NCI-H345 (cell line): ENCODE measurements around the gene WDR38.

Source experiments
- DNase-seq: peaks from one replicate; lab custom pipeline; 2025; lab: John Stamatoyannopoulos, UW

Gene WDR38

GRCh38 chr9:124882231-124882630 is 29.0 kb downstream of the WDR38 start:
- DNase-seq: no peak

DNA sequence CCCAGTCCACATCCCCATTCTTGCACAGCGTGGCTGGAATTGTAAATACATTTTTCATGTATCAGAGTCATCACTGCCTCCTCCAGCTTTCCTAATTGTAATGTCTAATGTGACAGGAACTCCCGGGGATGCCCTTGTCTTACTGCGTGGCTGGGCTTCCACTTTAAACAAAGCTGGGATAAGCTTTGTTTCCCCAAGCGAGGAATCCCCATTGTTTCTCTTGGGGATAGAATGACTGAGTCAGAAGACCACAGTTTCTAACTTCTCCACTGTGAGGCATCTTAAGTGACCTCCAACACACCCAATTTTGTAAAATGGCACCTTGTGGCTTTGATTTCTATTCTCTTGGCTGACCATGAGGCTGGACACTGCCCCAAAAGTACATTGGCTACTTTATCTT is 31.1 kb downstream of the WDR38 start:
- DNase-seq: no peak

- no peak for DNase-seq
These were observed 32.3 kb downstream of the WDR38 start for GRCh38 chr9:124885551-124885950.

DNA sequence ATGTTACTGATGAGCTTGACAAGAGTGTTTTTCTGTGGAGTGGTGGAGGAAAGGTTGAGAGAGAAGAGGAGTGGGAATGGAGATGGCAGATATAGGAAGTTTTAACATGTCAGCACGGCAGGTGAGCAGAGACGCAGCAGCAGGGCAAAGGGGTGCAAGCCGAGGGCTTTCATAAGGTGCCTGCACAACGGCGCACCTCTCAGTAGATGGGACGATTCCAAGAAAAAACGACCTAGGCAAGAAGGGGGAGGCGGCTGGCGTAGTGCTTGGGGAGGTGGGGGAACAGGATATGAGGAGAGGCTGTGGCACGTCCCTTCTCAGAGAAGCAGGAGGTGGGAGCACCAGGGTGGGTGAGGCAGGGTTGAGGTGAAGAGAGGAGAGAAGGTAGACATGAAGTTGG is 33.2 kb downstream of the WDR38 start:
- no peak for DNase-seq

DNA sequence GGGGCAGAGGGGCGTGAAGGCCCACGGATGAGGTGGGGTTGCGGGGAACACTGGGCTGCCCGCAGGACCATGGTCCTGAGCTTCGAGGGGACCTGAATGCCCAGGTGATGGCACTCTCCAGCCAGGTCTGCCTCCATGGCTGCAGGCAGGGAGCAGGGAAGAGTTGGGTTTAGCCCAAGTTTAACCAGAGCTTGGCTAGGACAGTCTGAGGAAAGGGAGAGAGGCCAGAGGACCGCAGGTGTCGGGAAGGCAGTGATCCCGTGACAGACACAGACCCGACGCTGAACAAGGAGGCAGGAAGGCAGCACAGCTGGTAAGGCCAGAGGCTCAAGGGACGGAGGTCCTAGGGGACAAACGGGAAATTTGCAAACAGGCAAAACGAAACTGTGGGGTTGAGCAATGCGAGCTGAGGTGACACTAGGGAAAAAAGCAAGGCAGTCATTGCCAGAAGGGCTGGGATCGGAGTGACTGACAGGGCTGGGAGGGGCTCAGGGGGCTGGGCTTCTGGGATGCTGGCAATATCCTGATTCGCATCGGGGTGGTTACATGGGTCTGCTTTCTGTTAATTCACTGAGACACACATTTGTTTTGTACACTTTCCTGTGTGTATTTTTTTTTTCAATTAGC is 33.7 kb downstream of the WDR38 start:
- DNase-seq: no peak

- DNase-seq: no peak
These were observed 34.6 kb downstream of the WDR38 start for GRCh38 chr9:124887832-124888231.

DNA sequence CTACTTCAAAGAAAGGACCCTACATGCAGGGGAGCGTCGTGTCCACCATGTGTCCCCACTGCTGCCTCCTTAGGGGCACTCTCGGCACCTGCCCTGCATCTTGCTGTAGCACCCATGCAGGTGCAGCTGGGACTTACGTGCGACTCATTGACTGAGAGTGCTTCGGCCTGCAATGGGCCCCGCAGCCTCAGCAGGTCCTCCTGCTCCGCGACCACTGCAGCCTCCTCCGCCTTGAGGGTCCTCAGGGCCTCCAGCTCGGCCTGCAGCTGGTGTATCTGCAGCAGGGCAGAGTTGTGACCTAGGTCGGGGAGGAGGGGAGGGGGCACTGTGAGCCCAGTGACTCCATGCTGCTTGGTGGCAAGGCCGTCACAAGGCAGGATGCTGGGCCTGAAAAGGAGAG is 35.7 kb downstream of the WDR38 start:
- no peak for DNase-seq

- no peak for DNase-seq
These were observed 36.9 kb downstream of the WDR38 start for GRCh38 chr9:124890179-124890578.

GRCh38 chr9:124894035-124894740 is 40.9 kb downstream of the WDR38 start:
- no peak for DNase-seq

DNA sequence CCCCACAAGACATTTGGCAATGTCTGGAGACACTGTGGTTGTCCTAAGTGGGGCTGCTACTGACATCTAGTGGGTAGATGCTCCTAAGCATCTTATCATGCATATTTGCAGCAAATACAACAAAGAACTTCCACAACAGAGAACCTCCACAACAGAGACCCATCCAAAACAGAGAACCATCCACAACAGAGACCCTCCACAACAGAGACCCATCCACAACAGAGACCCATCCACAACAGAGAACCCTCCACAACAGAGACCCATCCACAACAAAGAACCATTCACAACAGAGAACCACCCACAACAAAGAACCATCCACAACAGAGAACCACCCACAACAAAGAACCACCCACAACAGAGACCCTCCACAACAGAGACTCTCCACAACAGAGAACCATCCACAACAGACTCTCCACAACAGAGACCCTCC is 41.5 kb downstream of the WDR38 start:
- peak; percentile 13 for DNase-seq

- DNase-seq: no peak
These were observed 44.6 kb downstream of the WDR38 start for GRCh38 chr9:124897570-124898460.

DNA sequence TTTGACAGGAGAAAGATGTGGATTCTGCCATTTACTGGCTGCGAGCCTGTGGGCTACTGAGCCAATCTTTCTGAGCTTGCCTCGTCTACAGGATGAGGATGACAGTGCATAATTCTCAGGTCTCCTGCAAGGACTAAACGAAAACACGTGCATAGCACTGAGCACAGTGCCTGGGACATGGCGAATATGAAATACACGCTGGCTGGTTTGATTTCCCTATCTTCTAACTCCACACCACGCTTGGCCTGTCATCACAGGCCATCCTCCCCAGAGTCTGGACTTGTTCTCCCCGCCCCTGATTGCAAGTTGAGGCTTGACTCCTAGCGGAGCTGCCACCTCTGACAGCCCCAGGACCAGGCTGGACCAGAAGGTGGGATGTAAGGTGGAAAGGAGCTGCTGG is 46.6 kb downstream of the WDR38 start:
- DNase-seq: no peak

- no peak for DNase-seq
These were observed 53.7 kb downstream of the WDR38 start for GRCh38 chr9:124906966-124907365.
